GM19463 (cell line): ENCODE results near the gene PRKCZ.

ENCODE experiments used
- ATAC-seq: cut with Tn5 transposase; IDR thresholded peaks from one replicate; pipeline ENCODE4 v1.9.1; 2021; ENCODE audit warnings: mild to moderate bottlenecking, moderate library complexity; ENCODE audit not compliant: unreplicated experiment

Gene PRKCZ

GRCh38 chr1:2202843-2203601 is 152.8 kb downstream of the PRKCZ start:
- no peak for ATAC-seq

- ATAC-seq, result no peak
These were observed 153.6 kb downstream of the PRKCZ start for GRCh38 chr1:2203671-2204414.

- ATAC-seq, result no peak
These were observed 154.4 kb downstream of the PRKCZ start for GRCh38 chr1:2204415-2205190.

GRCh38 chr1:2205191-2205952 is 155.2 kb downstream of the PRKCZ start:
- ATAC-seq, result peak; percentile 63

GRCh38 chr1:2206813-2207487 is 156.7 kb downstream of the PRKCZ start:
- ATAC-seq, result no peak

GRCh38 chr1:2208309-2209239 is 158.4 kb downstream of the PRKCZ start:
- ATAC-seq, result no peak

GRCh38 chr1:2209400-2210083 is 159.3 kb downstream of the PRKCZ start:
- ATAC-seq, result no peak

GRCh38 chr1:2210084-2210653 is 160.0 kb downstream of the PRKCZ start:
- no peak for ATAC-seq

GRCh38 chr1:2210786-2211185 is 160.6 kb downstream of the PRKCZ start:
- no peak for ATAC-seq

- ATAC-seq, result no peak
These were observed 162.0 kb downstream of the PRKCZ start for GRCh38 chr1:2212274-2212531.

GRCh38 chr1:2212532-2213491 is 162.6 kb downstream of the PRKCZ start:
- no peak for ATAC-seq

- ATAC-seq, result no peak
These were observed 163.6 kb downstream of the PRKCZ start for GRCh38 chr1:2213576-2214505.

- ATAC-seq, result no peak
These were observed 164.5 kb downstream of the PRKCZ start for GRCh38 chr1:2214541-2215241.

GRCh38 chr1:2215329-2215728 is 165.1 kb downstream of the PRKCZ start:
- ATAC-seq, result no peak

- ATAC-seq, result no peak
These were observed 165.9 kb downstream of the PRKCZ start for GRCh38 chr1:2215909-2216766.
